ENCODE data around the gene GRIK3. TPM values are rescaled to one million over a fixed set of nuclear protein-coding genes. Genes with fewer than 3 reads are reported as not detected.

GRIK3 gene
- total RNA-seq, 1 donor from 2014 or later, result 32.2 TPM

GRCh38 chr1:36988321-36988720, 46.0 kb downstream of the GRIK3 start:
- DNase-seq (ENCODE audit: low spot score), result peak; percentile 63
- intact Hi-C loops (cut with DNase I), result no loop called here
- ATAC-seq, result peak; percentile 29

DNA sequence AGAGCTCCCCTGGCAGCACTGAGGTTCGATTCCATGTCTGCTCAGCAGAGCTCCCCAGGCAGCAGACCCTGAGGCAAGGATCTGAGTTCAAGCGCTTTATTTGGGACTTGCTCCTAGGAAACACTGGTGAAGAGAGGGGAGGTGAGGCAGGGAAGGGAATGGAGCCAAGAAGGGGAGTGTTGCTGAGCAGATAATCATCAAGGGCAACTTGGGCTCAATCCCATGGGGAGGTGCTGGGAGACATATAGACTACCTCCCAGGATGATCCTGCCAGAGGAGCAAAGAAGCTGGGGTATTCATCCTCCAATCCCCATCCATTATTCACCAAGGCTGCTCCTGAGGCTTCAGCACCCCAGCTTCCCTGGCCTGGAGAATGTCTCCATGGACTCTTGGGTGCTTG, 47.0 kb downstream of the GRIK3 start:
- no peak for DNase-seq (ENCODE audit: low spot score)
- ATAC-seq, result no peak
- intact Hi-C loops (cut with DNase I), result no loop called here

GRCh38 chr1:36986241-36986985, 47.9 kb downstream of the GRIK3 start:
- DNase-seq (ENCODE audit: low spot score) (no peak), ATAC-seq (no peak)
- intact Hi-C loops (cut with DNase I), result no loop called here

- ATAC-seq, result no peak
Measured at GRCh38 chr1:36984675-36985074, 49.6 kb downstream of the GRIK3 start.

DNA sequence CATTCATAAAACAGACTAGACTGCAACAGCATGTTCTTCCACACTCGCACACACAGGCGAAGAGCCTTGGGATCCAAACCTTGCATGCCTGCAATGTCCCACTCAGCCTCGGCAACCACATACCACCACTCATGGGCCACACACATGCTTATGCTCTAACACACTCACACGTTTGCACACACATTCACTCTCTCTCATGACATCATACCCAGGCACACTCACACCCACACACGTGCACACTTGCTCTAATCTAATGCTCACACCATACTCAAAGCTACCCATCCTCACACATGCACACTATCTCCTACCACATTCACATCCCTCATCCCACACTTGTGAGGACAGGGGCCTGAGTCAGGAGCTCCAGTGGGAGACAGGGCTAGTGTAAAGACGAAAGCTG, 50.3 kb downstream of the GRIK3 start:
- ATAC-seq (no peak), DNase-seq (ENCODE audit: low spot score) (no peak)
- intact Hi-C loops (cut with DNase I), result no loop called here

More at GRCh38 chr1:36984675-36985074, 49.6 kb downstream of the GRIK3 start:
- no peak for DNase-seq (ENCODE audit: low spot score)
- intact Hi-C loops (cut with DNase I), result no loop called here

GRCh38 chr1:36982709-36983108, 51.6 kb downstream of the GRIK3 start:
- intact Hi-C loops (cut with DNase I), result no loop called here
- ATAC-seq (no peak), DNase-seq (ENCODE audit: low spot score) (no peak)

GRCh38 chr1:36981771-36982622, 52.3 kb downstream of the GRIK3 start:
- no peak for DNase-seq (ENCODE audit: low spot score)
- intact Hi-C loops (cut with DNase I), result no loop called here
- no peak for ATAC-seq

DNA sequence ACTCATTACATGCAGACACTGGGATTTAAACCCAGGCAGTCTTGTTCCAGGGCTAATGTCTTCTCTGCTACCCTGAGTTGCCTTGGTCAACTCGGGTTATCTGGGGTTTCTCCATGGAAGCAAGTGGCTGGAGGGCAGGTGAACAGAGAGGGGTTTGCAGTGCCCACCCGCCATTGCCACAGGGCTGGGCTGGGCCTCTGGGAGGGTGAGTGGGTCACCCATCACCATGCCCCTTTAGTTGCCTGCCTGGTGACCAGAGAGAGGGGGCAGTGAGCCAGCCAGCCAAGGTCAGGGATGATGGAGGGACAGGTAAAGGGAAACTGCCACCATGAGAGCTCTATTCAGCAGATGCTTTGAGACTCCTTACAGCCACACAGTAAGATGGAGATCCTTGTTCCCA, 53.2 kb downstream of the GRIK3 start:
- intact Hi-C loops (cut with DNase I), result no loop called here
- DNase-seq (ENCODE audit: low spot score), result no peak
- no peak for ATAC-seq

DNA sequence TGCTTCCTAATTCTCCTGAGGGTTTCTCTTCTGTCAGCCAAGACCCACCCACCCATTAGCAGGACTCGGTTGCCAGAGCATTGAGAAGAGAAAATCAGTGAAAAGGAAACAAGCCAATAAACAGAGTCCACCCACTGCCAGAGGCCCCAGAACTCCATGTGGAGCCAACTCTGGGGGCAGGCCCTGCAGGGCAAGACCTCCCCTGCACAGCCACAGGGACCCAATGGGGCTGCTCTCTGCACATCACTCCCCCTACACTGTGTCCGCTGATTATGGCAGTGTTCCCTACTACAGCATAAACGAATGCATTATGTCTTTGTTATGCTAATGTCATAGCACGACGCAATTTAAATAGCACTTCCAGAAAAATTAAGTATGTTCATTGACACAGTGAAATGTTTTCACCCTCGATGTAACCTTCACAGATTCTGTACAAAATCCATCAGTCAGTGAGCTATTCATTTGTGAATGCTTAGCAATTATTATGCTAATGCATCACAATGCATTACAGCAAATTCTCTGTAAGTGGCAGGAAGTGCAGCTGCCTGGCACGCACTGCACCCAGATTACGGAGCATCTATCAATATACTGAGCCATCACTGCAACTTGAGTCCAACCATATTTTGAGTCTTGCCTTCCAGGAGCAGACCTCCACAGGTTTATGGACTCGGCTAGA, 56.4 kb downstream of the GRIK3 start:
- ATAC-seq, result no peak
- intact Hi-C loops (cut with DNase I), result no loop called here

GRCh38 chr1:36975642-36976041, 58.7 kb downstream of the GRIK3 start:
- intact Hi-C loops (cut with DNase I), result no loop called here
- ATAC-seq (no peak), DNase-seq (ENCODE audit: low spot score) (no peak)

More for the DNA sequence above, 56.4 kb downstream of the GRIK3 start:
- DNase-seq (ENCODE audit: low spot score), result no peak

DNA sequence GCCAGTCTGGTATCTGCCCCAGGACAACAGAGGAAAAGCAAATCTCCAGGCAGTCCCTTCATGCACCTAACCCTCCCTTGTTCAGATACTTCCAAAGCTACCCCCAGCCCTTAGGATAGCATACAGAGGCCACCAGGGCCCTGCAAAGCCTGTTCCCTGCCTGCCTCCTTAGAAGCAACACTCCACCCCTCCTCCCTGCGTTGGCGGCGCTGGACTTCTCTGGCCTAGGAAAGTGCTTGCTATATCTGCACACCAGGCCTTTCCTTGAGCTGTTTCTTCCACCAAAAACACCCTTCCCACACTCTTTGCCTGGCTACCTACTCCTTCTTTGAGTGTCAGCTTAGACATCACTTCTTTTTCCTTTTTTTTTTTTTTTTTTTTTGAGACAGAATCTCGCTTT, 61.3 kb downstream of the GRIK3 start:
- DNase-seq (ENCODE audit: low spot score), result no peak
- intact Hi-C loops (cut with DNase I), result no loop called here
- ATAC-seq, result no peak

DNA sequence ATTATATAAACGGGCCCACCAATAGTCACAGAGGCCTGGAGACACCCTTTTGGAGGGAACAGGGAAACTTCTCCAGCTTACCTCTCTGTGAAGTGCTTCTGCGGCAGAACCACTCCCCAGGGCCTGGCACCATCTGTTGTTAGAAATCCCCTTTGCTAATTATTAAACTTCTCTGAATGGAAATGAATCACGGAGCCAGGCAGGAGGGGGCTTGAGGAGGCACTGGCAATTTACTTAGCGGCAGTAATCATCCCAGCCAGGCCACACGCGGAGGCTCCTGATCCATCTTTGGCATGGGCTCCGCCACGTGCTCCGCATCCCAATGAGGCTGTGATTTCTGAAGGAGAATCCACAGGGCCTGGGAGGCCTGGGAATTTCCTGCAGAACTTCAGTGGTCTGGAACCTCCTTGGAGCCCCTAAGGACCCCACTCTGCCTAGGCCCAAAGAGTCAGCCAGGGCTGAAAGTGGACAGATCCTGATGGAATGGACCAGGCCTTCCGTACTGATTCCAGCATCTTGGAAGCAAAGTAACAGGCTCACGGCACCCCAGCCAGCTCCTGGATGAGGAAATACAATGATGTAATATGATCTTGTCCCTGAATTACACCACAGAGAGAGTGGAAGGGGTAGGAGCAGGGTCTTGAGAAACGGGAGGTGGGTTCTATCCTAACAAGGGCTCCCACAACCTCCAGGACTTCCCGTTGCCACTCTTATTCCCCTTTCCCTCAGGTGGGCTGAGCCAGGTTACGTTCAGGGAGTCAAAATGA, 62.3 kb downstream of the GRIK3 start:
- DNase-seq (ENCODE audit: low spot score) (no peak), ATAC-seq (no peak)
- intact Hi-C loops (cut with DNase I), result no loop called here

DNA sequence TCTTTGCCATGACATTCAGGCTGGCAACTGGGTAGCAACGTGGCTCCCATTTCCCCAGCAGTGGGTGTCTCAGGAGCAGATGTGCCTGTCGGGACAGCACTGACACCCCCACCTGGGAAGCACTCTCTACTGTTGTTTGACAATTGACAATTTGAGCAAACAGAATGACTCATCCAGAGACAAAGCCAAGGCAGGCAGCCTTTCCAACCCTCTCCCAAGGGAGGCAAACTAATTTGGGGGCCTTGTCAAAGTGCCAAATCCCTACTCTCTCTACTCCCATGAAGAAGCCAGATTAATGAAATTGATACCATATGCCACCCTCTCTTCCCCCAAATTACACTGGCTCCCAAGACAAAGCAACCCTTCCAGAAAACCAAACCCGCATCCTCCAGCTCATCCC, 65.6 kb downstream of the GRIK3 start:
- ATAC-seq, result no peak
- intact Hi-C loops (cut with DNase I), result no loop called here
- no peak for DNase-seq (ENCODE audit: low spot score)

GRCh38 chr1:36966242-36966641, 68.1 kb downstream of the GRIK3 start:
- no peak for DNase-seq (ENCODE audit: low spot score)
- no peak for ATAC-seq
- intact Hi-C loops (cut with DNase I), result no loop called here

DNA sequence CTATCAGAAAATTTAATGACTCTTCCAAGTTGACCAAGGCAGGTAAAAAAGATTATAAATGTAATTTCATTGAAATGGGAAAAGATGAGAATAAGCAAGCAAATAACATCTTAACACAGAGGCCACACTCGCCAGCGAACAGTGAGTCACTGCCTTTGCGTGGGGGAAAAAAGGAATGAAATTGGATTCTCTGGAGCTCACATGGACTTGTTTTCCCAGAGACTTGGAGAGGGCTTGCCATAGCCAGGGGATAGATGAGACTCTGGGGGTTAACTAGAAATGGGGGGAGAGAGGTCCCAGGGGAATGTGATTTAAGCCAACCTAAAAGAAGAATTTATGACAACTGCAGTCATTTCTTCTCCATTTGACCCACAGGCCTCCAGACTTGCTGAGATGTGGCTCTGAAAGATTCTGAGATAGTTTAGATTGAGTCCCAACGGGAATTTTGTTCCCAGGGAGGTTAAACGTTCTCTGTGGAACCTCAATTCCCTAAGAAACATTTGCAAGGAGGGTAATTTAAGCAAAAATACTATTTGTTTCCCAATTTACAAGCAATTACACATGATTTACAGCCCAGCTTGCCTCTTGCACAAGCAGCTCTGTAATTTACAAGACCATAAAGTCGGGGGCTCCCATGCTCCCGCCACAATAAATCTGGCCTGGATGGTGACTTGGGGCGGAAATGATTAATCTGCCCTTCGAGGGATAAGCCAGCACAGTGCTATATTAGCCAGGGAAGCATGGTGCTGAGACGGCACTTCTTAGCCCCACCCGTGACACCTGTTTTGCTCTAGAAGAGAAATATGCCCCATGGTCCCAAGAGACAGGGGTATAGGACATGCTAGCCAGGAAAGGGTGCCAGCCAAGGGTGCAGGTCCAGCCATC, 68.8 kb downstream of the GRIK3 start:
- ATAC-seq (no peak), DNase-seq (ENCODE audit: low spot score) (no peak)
- intact Hi-C loops (cut with DNase I), result no loop called here

DNA sequence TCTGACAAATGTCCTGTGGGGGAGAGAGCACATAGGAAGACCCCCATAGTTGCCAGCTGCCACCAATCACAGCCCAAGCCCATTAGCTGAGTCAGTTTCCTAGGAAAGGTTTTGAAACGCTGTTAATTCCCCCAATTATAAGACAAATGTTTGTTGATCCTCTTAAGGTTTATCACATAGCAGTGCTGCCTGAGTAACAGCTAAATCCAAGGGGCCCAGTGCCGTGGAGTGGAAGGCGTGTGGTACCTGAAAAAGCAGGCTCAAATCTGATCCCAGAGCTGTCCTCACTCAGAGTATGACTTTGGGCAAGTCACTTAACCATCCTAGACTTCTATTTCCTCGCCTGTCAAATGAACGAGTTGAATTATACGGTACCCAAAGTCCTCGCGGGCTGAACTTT, 69.5 kb downstream of the GRIK3 start:
- DNase-seq (ENCODE audit: low spot score) (no peak), ATAC-seq (no peak)
- intact Hi-C loops (cut with DNase I), result no loop called here

GRCh38 chr1:36963006-36963405, 71.3 kb downstream of the GRIK3 start:
- ATAC-seq, result no peak
- intact Hi-C loops (cut with DNase I), result no loop called here
- DNase-seq (ENCODE audit: low spot score), result no peak

- DNase-seq (ENCODE audit: low spot score) (no peak), ATAC-seq (no peak)
- intact Hi-C loops (cut with DNase I), result no loop called here
Measured at GRCh38 chr1:36961062-36961615, 73.2 kb downstream of the GRIK3 start.
